Adrenal gland (tissue), 5 donors: ENCODE measurements around the gene FNDC3B.

ENCODE experiments used
- POLR2A ChIP-seq, 2 donors: fragments of 450-650 bp; IDR thresholded peaks; one replicate each; pipeline ENCODE4 v1.6.1; 2017; ENCODE audit warnings: antibody characterized with exemption in 2 of 2, mild to moderate bottlenecking in 2 of 2, moderate library complexity in 1 of 2
- TF ChIP-seq, protein P1 (sequence below), 6 experiments: fragments of 450-650 bp in 4 of 6; fragments of 200-600 bp in 2 of 6; sonication (generic) in 1 of 6; IDR thresholded peaks; 1 replicate in 5 of 6; 2 replicates in 1 of 6; pipeline versions ENCODE4 v1.5.1 to v1.8.0; 2016 to 2021; ENCODE audit warnings: antibody characterized with exemption in 6 of 6, mild to moderate bottlenecking in 2 of 6, moderate library complexity in 1 of 6
- donor health status: DM: no; HTN: no; CAD: no.

DNA sequence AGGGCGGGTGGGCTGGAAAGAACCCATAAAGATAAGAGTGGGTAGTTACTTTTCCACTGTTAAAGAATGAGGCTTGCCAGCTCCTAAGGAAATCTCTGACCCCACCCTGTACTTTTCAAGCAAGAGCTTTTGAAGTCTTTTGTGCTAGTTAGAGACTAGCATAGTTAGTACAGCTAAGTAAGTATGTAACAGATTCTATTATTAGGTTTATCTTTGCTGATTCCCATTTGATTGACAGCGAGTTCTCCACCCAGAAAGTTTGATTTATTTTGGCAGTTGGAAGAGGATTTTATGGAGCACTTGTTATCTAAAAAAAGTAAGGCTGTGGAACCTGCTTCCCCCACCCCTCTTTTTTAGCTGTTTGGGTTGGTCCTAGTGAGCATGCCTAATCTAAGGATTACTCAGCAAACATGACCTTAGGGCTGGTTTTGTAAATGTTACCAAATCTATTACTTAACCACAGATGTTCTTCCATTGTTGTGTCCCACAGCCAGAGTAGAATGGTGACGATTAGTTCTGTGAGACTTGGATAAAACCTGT, 57.6 kb downstream of the FNDC3B start:
- TF ChIP-seq, protein P1, sequence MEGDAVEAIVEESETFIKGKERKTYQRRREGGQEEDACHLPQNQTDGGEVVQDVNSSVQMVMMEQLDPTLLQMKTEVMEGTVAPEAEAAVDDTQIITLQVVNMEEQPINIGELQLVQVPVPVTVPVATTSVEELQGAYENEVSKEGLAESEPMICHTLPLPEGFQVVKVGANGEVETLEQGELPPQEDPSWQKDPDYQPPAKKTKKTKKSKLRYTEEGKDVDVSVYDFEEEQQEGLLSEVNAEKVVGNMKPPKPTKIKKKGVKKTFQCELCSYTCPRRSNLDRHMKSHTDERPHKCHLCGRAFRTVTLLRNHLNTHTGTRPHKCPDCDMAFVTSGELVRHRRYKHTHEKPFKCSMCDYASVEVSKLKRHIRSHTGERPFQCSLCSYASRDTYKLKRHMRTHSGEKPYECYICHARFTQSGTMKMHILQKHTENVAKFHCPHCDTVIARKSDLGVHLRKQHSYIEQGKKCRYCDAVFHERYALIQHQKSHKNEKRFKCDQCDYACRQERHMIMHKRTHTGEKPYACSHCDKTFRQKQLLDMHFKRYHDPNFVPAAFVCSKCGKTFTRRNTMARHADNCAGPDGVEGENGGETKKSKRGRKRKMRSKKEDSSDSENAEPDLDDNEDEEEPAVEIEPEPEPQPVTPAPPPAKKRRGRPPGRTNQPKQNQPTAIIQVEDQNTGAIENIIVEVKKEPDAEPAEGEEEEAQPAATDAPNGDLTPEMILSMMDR (IDR thresholded peaks at IDR 0.05) = no peak
- TF ChIP-seq POLR2A (IDR thresholded peaks at IDR 0.05) = no peak
